Transverse colon (tissue), 4 donors: Measurements from ENCODE around the gene TM2D3. TPM values are rescaled to one million over a fixed set of nuclear protein-coding genes. Genes with fewer than 3 reads are reported as not detected.

Experiments
- DNase-seq: peaks from one replicate; pipeline ENCODE4 v3.0.0-alpha.2; 2019
- H3K27ac ChIP-seq, 4 donors: fragments of 200-600 bp; sonication (generic); 2 replicates each; pipeline ENCODE4 v1.5.1; 2016 to 2018; ENCODE audit warnings: inconsistent platforms in 4 of 4
- H3K27me3 ChIP-seq: fragments of 200-600 bp; sonication (generic); 2 replicates; pipeline ENCODE4 v1.5.1; 2017; ENCODE audit warnings: inconsistent platforms
- H3K36me3 ChIP-seq, 4 donors: fragments of 200-600 bp; sonication (generic); 2 replicates each; pipeline ENCODE4 v1.5.1; 2017 to 2019; ENCODE audit warnings: inconsistent platforms in 4 of 4
- H3K4me1 ChIP-seq, 4 donors: fragments of 200-600 bp; sonication (generic); 2 replicates each; pipeline ENCODE4 v1.5.1; 2017 to 2020; ENCODE audit warnings: inconsistent platforms in 4 of 4
- H3K4me3 ChIP-seq, 4 donors: fragments of 200-600 bp; sonication (generic); 1 replicate in 1 of 4; 2 replicates in 3 of 4; pipeline versions ENCODE4 v1.5.1 to v1.6.1; 2017 to 2019; ENCODE audit warnings: inconsistent platforms in 4 of 4
- H3K9me3 ChIP-seq, 2 donors: fragments of 200-600 bp; sonication (generic); 2 replicates each; pipeline ENCODE4 v1.5.1; 2017 to 2019; ENCODE audit warnings: inconsistent platforms in 2 of 2
- CTCF ChIP-seq, 5 experiments: fragments of 200-600 bp in 3 of 5; fragments of 450-650 bp in 2 of 5; sonication (generic) in 3 of 5; IDR thresholded peaks; 1 replicate in 2 of 5; 2 replicates in 3 of 5; pipeline ENCODE4 v1.5.1; 2016 to 2017; ENCODE audit warnings: antibody characterized with exemption in 5 of 5, inconsistent platforms in 3 of 5, mild to moderate bottlenecking in 2 of 5, moderate library complexity in 1 of 5
- EP300 ChIP-seq: sonication (generic); formaldehyde crosslinking; IDR thresholded peaks from one replicate; pipeline ENCODE4 v1.6.1; 2017; ENCODE audit warnings: antibody characterized with exemption, low read depth
- POLR2A ChIP-seq: fragments of 450-650 bp; IDR thresholded peaks from one replicate; pipeline ENCODE4 v1.6.1; 2016; ENCODE audit warnings: antibody characterized with exemption, mild to moderate bottlenecking, moderate library complexity
- POLR2AphosphoS5 ChIP-seq, 3 donors: sonication (generic); formaldehyde crosslinking; IDR thresholded peaks; one replicate each; pipeline ENCODE4 v1.6.1; 2016; ENCODE audit warnings: antibody characterized with exemption in 3 of 3
- WGBS, 2 donors: methylation state at CpG; one replicate each; pipeline ENCODE4 v1.1.5; 2018; ENCODE audit warnings: low coverage in 1 of 2; 5-methylcytosine and 5-hydroxymethylcytosine counted together
- in situ Hi-C, 4 donors: fragments of 200-750 bp; cut with MboI; loops; one replicate each; pipeline versions ENCODE4 v1.15.0 to v1.15.1; 2017; ENCODE audit warnings: low sequenced_read_pairs in 3 of 4, low pct_ligation_motif_present in 1 of 4, low pct_unique_long_range_greater_than_20kb in 1 of 4
- intact Hi-C: fragments of 100-400 bp; cut with DNase I; formaldehyde crosslinking; loops from one replicate; pipeline ENCODE4 v1.15.1; 2023; ENCODE audit warnings: low total_unique reads
- total RNA-seq, 4 donors: library from RNA; depleted of rRNA; stranded (reverse); fragments of >200 nt; gene quantifications; one replicate each; pipeline ENCODE4 v1.1.0, GENCODE V29; 2016

TM2D3 gene
- total RNA-seq, 4 donors from 2014 or later, result 13.8 to 46.4 (median 33.6) TPM

- in situ Hi-C loops (no loop called here), intact Hi-C loops (no loop called here)
- TF ChIP-seq POLR2AphosphoS5 (IDR thresholded peaks at IDR 0.05), result peak in 1 of 3 donors; percentile 49
- no peak for TF ChIP-seq POLR2A
- Histone ChIP-seq H3K9me3 (no peaks in the 10 kb centered on the region), H3K36me3 (no peaks in the 10 kb centered on the region), H3K4me1 (peaks cover 2 to 19% (median 18%) of the 10 kb centered on the region in 4 donors), H3K4me3 (no peak overlapping the region), H3K27ac (no peak overlapping the region), H3K27me3 (no peaks in the 10 kb centered on the region)
- WGBS, 2 donors, result 33 to 100% methylated on average over 1 to 20 of the region's 20 CpGs
- peak; percentile 80 for DNase-seq
Observed at GRCh38 chr15:101613130-101614000, 38.8 kb downstream of the TM2D3 start.

- H3K4me1 ChIP-seq, result peaks cover 2 to 19% (median 18%) of the 10 kb centered on the region in 4 donors
- H3K9me3 ChIP-seq, result no peaks in the 10 kb centered on the region
- no peaks in the 10 kb centered on the region for H3K36me3 ChIP-seq
- no peak for DNase-seq
- no peak overlapping the region for H3K27ac ChIP-seq
- 86 to 100% methylated on average over 1 to 7 of the region's 11 CpGs for WGBS, 2 donors
- no peak overlapping the region for H3K4me3 ChIP-seq
- in situ Hi-C loops, result no loop called here
- no peaks in the 10 kb centered on the region for H3K27me3 ChIP-seq
- intact Hi-C loops, result no loop called here
- TF ChIP-seq POLR2A (no peak), EP300 (no peak), CTCF (IDR thresholded peaks at IDR 0.05) (no peak)
Observed at GRCh38 chr15:101612676-101613075, 39.5 kb downstream of the TM2D3 start.

- in situ Hi-C loops, result no loop called here
- no peaks in the 10 kb centered on the region for H3K36me3 ChIP-seq
- intact Hi-C loops, result no loop called here
- TF ChIP-seq CTCF (IDR thresholded peaks at IDR 0.05), result no peak
- TF ChIP-seq POLR2A, result no peak
- no peak for TF ChIP-seq EP300
- no peak for TF ChIP-seq POLR2AphosphoS5 (IDR thresholded peaks at IDR 0.05)
- no peak overlapping the region for H3K4me3 ChIP-seq
- H3K4me1 ChIP-seq, result peaks cover 2 to 19% (median 18%) of the 10 kb centered on the region in 4 donors
- 84 to 100% methylated on average over 1 to 10 of the region's 10 CpGs for WGBS, 2 donors
- no peaks in the 10 kb centered on the region for H3K27me3 ChIP-seq
- H3K9me3 ChIP-seq, result no peaks in the 10 kb centered on the region
- no peak for DNase-seq
- no peak overlapping the region for H3K27ac ChIP-seq
Observed at GRCh38 chr15:101611580-101612299, 40.4 kb downstream of the TM2D3 start.

- H3K9me3 ChIP-seq, result no peaks in the 10 kb centered on the region
- no peak for TF ChIP-seq EP300
- TF ChIP-seq CTCF (IDR thresholded peaks at IDR 0.05), result no peak
- no peak for TF ChIP-seq POLR2AphosphoS5 (IDR thresholded peaks at IDR 0.05)
- no peak for TF ChIP-seq POLR2A
Observed at GRCh38 chr15:101611007-101611406, 41.2 kb downstream of the TM2D3 start.

More at GRCh38 chr15:101611007-101611406, 41.2 kb downstream of the TM2D3 start:
- Histone ChIP-seq H3K36me3 (no peaks in the 10 kb centered on the region), H3K4me1 (peaks cover 0 to 19% (median 13%) of the 10 kb centered on the region in 4 donors), H3K4me3 (no peak overlapping the region), H3K27me3 (no peaks in the 10 kb centered on the region), H3K27ac (no peak overlapping the region)
- DNase-seq, result no peak
- 85% methylated on average over 15 of the region's 15 CpGs; no CpG with 5 or more reads in 1 of the 2 donors for WGBS, 2 donors
- in situ Hi-C loops (no loop called here), intact Hi-C loops (no loop called here)
